SK-N-DZ (cell line): Measurements from ENCODE around the gene CLMN.
"Not testable (repeated sequence)": the region's sequence is repeated elsewhere in the genome, so short reads cannot be mapped to it uniquely, and the experiment has no call there.

Experiments used
- DNase-seq: peaks from one replicate; pipeline ENCODE4 v3.0.0-alpha.2; 2015; ENCODE audit warnings: low spot score

CLMN gene

DNA sequence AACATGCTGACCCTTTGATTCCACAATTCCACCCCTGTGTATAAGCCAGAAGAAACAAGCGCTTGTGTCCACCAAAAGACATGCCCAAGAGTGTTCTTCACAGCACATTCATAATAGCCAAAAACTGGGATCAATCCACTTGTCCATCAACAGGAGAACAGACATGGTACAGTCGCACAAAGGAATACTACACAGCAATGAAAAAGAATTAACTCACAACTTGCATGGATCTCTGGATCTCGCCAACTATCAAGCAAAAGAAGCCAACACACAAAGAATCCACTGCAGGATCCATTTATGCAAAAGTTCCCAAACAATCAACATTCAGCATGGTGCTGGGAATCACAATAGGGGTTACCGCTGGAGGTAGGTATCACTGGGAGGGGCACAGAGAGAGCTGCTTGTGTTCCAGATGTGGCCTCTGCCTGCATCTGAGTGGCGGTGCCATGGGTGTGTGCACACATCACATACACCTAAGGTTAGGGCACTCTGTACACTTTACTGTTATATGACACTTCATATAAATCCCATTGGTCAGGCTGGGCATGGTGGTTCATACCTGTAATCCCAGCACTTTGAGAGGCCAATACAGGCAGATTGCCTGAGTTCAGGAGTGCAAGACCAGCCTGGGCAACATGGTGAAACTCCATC, 30.9 kb downstream of the CLMN start:
- DNase-seq = no peak

GRCh38 chr14:95287176-95287754, 32.4 kb downstream of the CLMN start:
- no peak for DNase-seq

GRCh38 chr14:95286645-95287044, 33.1 kb downstream of the CLMN start:
- no peak for DNase-seq

- DNase-seq = no peak
Observed at GRCh38 chr14:95285566-95285965, 34.1 kb downstream of the CLMN start.

DNA sequence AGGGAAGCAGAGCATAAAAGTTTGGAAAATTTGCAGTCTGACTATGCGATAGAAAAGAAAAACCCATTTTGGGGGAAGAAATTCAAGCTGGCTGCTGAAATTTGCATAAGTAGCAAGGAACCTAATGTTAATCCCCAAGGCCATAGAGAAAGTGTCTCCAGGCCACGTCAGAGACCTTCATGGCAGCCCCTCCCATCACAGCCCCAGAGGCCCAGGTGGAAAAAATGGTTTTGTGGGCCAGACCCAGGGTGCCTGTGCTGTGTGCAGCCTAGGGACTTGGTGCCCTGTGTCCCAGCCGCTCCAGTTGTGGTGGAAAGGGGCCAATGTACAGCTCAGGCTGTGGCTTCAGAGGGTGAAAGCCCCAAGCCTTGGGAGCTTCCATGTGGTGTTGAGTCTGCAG, 35.9 kb downstream of the CLMN start:
- DNase-seq = not testable (repeated sequence)

DNA sequence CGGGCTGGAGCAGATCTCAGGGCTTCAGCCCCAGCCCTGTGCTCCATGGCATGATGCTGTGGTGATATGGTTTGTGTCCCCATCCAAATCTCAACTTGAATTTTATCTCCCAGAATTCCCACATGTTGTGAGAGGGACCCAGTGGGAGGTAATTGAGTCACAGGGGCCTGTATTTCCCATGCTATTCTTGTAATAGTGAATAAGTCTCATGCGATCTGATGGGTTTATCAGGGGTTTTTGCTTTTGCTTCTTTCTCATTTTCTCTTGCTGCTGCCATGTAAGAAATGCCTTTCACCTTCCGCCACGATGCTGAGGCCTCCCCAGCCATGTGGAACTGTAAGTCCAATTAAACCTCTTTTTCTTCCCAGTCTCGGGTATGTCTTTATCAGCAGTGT, 36.7 kb downstream of the CLMN start:
- DNase-seq = not testable (repeated sequence)

GRCh38 chr14:95282354-95282985, 37.2 kb downstream of the CLMN start:
- no peak for DNase-seq

GRCh38 chr14:95281560-95282176, 38.0 kb downstream of the CLMN start:
- DNase-seq = no peak

DNA sequence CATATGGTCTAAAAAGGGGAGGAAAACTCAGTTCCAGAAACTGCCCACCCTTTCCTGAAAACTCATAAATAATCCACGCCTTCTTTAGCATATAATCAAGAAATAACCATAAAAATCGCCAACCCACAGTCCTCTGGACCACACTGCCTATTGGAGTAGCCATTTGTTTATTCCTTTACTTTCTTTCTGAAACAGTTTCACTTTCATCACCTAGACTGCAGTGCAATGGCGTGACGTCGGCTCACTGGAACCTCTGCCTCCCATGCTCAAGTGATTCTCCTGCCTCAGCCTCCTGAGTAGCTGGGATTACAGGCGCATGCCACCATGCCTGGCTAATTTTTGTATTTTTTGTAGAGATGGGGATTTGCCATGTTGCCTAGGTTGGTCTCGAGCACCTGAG, 44.2 kb downstream of the CLMN start:
- no peak for DNase-seq

DNA sequence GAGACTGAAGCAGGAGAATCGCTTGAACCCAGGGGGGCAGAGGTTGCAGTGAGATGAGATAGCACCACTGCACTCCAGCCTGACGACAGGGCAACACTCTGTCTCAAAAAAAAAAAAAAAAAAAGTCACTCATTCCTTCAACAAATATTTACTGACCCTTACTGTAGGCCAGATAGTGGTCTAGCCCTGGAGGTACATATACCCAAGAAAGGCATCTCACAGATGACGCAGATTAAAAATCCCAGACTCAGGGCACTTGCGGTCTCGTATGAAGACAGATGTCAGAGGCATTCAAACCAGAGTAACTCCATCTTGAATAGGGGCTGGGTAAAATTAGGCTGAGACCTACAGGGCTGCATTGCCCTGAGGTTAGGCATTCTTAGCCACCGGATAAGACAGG, 44.8 kb downstream of the CLMN start:
- no peak for DNase-seq

DNA sequence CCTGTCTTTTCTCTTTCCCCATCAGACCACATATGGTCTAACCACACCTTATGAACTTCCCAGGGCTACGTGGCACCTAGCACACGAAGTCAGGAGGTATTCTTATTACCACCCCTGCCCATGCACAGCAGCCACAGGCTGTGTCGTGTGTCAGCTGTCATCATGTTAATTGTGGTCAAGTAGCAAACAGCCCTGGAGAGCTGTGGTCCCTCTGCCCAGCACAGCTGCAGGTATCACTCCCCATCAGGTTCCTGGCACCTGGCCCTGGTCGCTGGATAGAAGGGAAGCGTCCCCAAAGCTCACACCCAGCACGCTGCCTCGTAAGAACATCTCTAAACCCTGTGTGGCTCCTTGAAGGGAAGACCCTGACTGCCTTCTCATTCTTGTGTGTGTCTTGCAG, 45.4 kb downstream of the CLMN start:
- DNase-seq = no peak

GRCh38 chr14:95273001-95273978, 46.4 kb downstream of the CLMN start:
- no peak for DNase-seq

GRCh38 chr14:95272057-95272456, 47.7 kb downstream of the CLMN start:
- DNase-seq = no peak

GRCh38 chr14:95270203-95270602, 49.5 kb downstream of the CLMN start:
- DNase-seq = no peak

GRCh38 chr14:95269493-95269892, 50.2 kb downstream of the CLMN start:
- DNase-seq = no peak

- no peak for DNase-seq
Observed at GRCh38 chr14:95268350-95268749, 51.4 kb downstream of the CLMN start.

DNA sequence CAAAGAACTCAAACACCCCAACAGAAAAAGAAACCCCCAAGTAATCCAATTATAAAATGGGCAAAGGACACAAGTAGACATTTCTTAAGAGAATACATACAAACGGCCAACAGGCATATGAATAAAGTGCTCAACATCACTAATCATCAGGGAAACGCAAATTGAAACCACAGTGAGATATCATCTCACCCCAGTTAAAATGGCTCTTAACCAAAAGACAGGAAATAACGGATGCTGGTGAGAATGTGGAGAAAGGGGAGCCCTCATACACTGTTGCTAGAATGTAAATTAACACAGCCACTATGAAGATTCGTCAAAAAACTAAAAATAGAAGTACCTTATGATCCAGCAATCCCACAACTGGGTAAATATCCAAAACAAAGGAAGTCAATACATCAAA, 52.4 kb downstream of the CLMN start:
- no peak for DNase-seq

- DNase-seq = peak; percentile 84
Observed at GRCh38 chr14:95265106-95266094, 54.3 kb downstream of the CLMN start.

GRCh38 chr14:95264271-95264973, 55.3 kb downstream of the CLMN start:
- no peak for DNase-seq
